Dendritic cell treated with granulocyte-macrophage colony-stimulating factor and Interleukin-4, amounts not matched to agents 40 ng/mL and 50 ng/mL, for 4 days (primary cell): ENCODE measurements around the gene NR1I3.
"Not testable (repeated sequence)": the region's sequence is repeated elsewhere in the genome, so short reads cannot be mapped to it uniquely, and the experiment has no call there.

Experiments used
- H3K27ac Mint-ChIP-seq: one replicate; pipeline ENCODE4 v1.8.0; 2022; ENCODE audit warnings: mild to moderate bottlenecking, mixed read lengths
- H3K27me3 Mint-ChIP-seq: one replicate; pipeline ENCODE4 v1.8.0; 2022; ENCODE audit warnings: mild to moderate bottlenecking, mixed read lengths
- H3K36me3 Mint-ChIP-seq: one replicate; pipeline ENCODE4 v1.8.0; 2022; ENCODE audit warnings: low read depth, mixed read lengths
- H3K4me1 Mint-ChIP-seq: one replicate; pipeline ENCODE4 v1.8.0; 2022; ENCODE audit warnings: low read depth, mixed read lengths
- H3K4me3 Mint-ChIP-seq: one replicate; pipeline ENCODE4 v1.8.0; 2022; ENCODE audit warnings: mild to moderate bottlenecking, moderate library complexity, mixed read lengths
- H3K9me3 Mint-ChIP-seq: one replicate; pipeline ENCODE4 v1.8.0; 2022; ENCODE audit warnings: mixed read lengths
- intact Hi-C: fragments of 100-400 bp; cut with micrococcal nuclease; formaldehyde crosslinking; loops from one replicate; pipeline ENCODE4 v1.15.0; 2022

Gene NR1I3

GRCh38 chr1:161230762-161231161 lies 7.2 kb downstream of the NR1I3 start:
- peaks cover 41% of the 10 kb centered on the region for H3K36me3 Mint-ChIP-seq
- intact Hi-C loops: no loop called here
- peaks cover 4% of the 10 kb centered on the region for H3K27me3 Mint-ChIP-seq
- H3K4me3 Mint-ChIP-seq: no peak overlapping the region
- no peaks in the 10 kb centered on the region for H3K9me3 Mint-ChIP-seq
- peaks cover 29% of the 10 kb centered on the region for H3K4me1 Mint-ChIP-seq
- no peak overlapping the region for H3K27ac Mint-ChIP-seq

- Mint-ChIP-seq H3K36me3 (peaks cover 42% of the 10 kb centered on the region), H3K9me3 (no peaks in the 10 kb centered on the region), H3K4me3 (no peak overlapping the region), H3K27me3 (peaks cover under 1% of the 10 kb centered on the region), H3K27ac (no peak overlapping the region), H3K4me1 (peaks cover 36% of the 10 kb centered on the region)
- intact Hi-C loops: loop anchor here (5.0 kb wide), 2 partner anchors 82 to 137 kb away; partner anchors contain the start of genes CFAP126 and SDHC
Observed at GRCh38 chr1:161229896-161230295, 8.1 kb downstream of the NR1I3 start.

- no peaks in the 10 kb centered on the region for H3K9me3 Mint-ChIP-seq
- H3K4me1 Mint-ChIP-seq: peaks cover 49% of the 10 kb centered on the region
- H3K27ac Mint-ChIP-seq: peak overlapping the region; percentile 94
- peaks cover 54% of the 10 kb centered on the region for H3K36me3 Mint-ChIP-seq
- intact Hi-C loops: loop anchor here (5.0 kb wide), 2 partner anchors 84 to 139 kb away; partner anchors contain the start of genes CFAP126 and SDHC
- H3K27me3 Mint-ChIP-seq: no peaks in the 10 kb centered on the region
- H3K4me3 Mint-ChIP-seq: peak overlapping the region; percentile 61
Observed at GRCh38 chr1:161228032-161228431, 10.0 kb downstream of the NR1I3 start.

- Mint-ChIP-seq H3K27me3 (no peaks in the 10 kb centered on the region), H3K27ac (peak overlapping the region; percentile 94), H3K36me3 (peaks cover 61% of the 10 kb centered on the region), H3K4me1 (peaks cover 55% of the 10 kb centered on the region), H3K4me3 (peak overlapping the region; percentile 61), H3K9me3 (no peaks in the 10 kb centered on the region)
- intact Hi-C loops: loop anchor here (1.0 to 5.0 kb wide), 4 partner anchors 63 to 155 kb away; partner anchors contain the start of genes CFAP126 and SDHC
Observed at GRCh38 chr1:161227196-161227871, 10.7 kb downstream of the NR1I3 start.

GRCh38 chr1:161226759-161227158 lies 11.2 kb downstream of the NR1I3 start:
- Mint-ChIP-seq H3K27ac (peak overlapping the region; percentile 94), H3K9me3 (no peaks in the 10 kb centered on the region), H3K36me3 (peaks cover 66% of the 10 kb centered on the region), H3K4me1 (peaks cover 61% of the 10 kb centered on the region), H3K27me3 (no peaks in the 10 kb centered on the region), H3K4me3 (peak overlapping the region; percentile 100)
- intact Hi-C loops: loop anchor here (1.0 to 5.0 kb wide), 4 partner anchors 64 to 156 kb away; partner anchors contain the start of genes CFAP126 and SDHC

- Mint-ChIP-seq H3K4me3 (peak overlapping the region; percentile 100), H3K36me3 (peaks cover 70% of the 10 kb centered on the region), H3K9me3 (no peaks in the 10 kb centered on the region), H3K27me3 (no peaks in the 10 kb centered on the region), H3K27ac (peak overlapping the region; percentile 94), H3K4me1 (peaks cover 62% of the 10 kb centered on the region)
- intact Hi-C loops: loop anchor here (2.0 to 5.0 kb wide), 3 partner anchors 64 to 141 kb away; partner anchors contain the start of genes CFAP126 and SDHC
Observed at GRCh38 chr1:161226320-161226711, 11.7 kb downstream of the NR1I3 start.

GRCh38 chr1:161225534-161226319 lies 12.3 kb downstream of the NR1I3 start, which contains the start of gene TOMM40L:
Gene TOMM40L, plus strand, starts transcription at chr1:161226060. Its CDS starts 430 bp downstream, at chr1:161226490.
- no peaks in the 10 kb centered on the region for H3K27me3 Mint-ChIP-seq
- H3K4me1 Mint-ChIP-seq: peaks cover 62% of the 10 kb centered on the region
- intact Hi-C loops: loop anchor here (1.0 to 5.0 kb wide), 5 partner anchors 15 to 142 kb away; partner anchors contain the start of genes CFAP126 and SDHC
- H3K9me3 Mint-ChIP-seq: no peaks in the 10 kb centered on the region
- peak within 1 kb of the TSS; percentile 100 for H3K4me3 Mint-ChIP-seq
- peak within 1 kb of the TSS; percentile 94 for H3K27ac Mint-ChIP-seq
- peaks cover 70% of the 10 kb centered on the region for H3K36me3 Mint-ChIP-seq

- Mint-ChIP-seq H3K4me3 (peak overlapping the region; percentile 35), H3K4me1 (peaks cover 62% of the 10 kb centered on the region), H3K36me3 (peaks cover 70% of the 10 kb centered on the region), H3K9me3 (no peaks in the 10 kb centered on the region), H3K27ac (peak overlapping the region; percentile 94), H3K27me3 (no peaks in the 10 kb centered on the region)
- intact Hi-C loops: loop anchor here (1.0 to 5.0 kb wide), 4 partner anchors 14 to 142 kb away; partner anchors contain the start of genes CFAP126 and SDHC
Observed at GRCh38 chr1:161225178-161225533, 12.8 kb downstream of the NR1I3 start.

- peak overlapping the region; percentile 94 for H3K27ac Mint-ChIP-seq
- intact Hi-C loops: loop anchor here (1.0 to 5.0 kb wide), 4 partner anchors 14 to 143 kb away; partner anchors contain the start of genes CFAP126 and SDHC
- not testable (repeated sequence) for H3K27me3 Mint-ChIP-seq, H3K4me3 Mint-ChIP-seq, H3K9me3 Mint-ChIP-seq
- H3K36me3 Mint-ChIP-seq: peaks cover 70% of the 10 kb centered on the region
- peaks cover 67% of the 10 kb centered on the region for H3K4me1 Mint-ChIP-seq
Observed at GRCh38 chr1:161224695-161225087, 13.3 kb downstream of the NR1I3 start.

GRCh38 chr1:161223805-161224694 lies 14.0 kb downstream of the NR1I3 start:
- Mint-ChIP-seq H3K36me3 (peaks cover 70% of the 10 kb centered on the region), H3K9me3 (no peaks in the 10 kb centered on the region), H3K4me3 (no peak overlapping the region), H3K4me1 (peaks cover 74% of the 10 kb centered on the region), H3K27me3 (no peaks in the 10 kb centered on the region), H3K27ac (peak overlapping the region; percentile 37)
- intact Hi-C loops: loop anchor here (2.0 kb wide), 1 partner anchor 13 kb away; no protein-coding TSS in a partner anchor

- H3K4me1 Mint-ChIP-seq: peaks cover 77% of the 10 kb centered on the region
Observed at GRCh38 chr1:161222175-161223019, 15.6 kb downstream of the NR1I3 start.

GRCh38 chr1:161220002-161220401 lies 18.0 kb downstream of the NR1I3 start:
- peaks cover 65% of the 10 kb centered on the region for H3K4me1 Mint-ChIP-seq

More at GRCh38 chr1:161222175-161223019, 15.6 kb downstream of the NR1I3 start:
- Mint-ChIP-seq H3K36me3 (peaks cover 73% of the 10 kb centered on the region), H3K27me3 (no peaks in the 10 kb centered on the region), H3K9me3 (no peaks in the 10 kb centered on the region), H3K4me3 (no peak overlapping the region), H3K27ac (peak overlapping the region; percentile 37)
- intact Hi-C loops: no loop called here

More at GRCh38 chr1:161220002-161220401, 18.0 kb downstream of the NR1I3 start:
- Mint-ChIP-seq H3K4me3 (no peak overlapping the region), H3K27me3 (no peaks in the 10 kb centered on the region), H3K27ac (no peak overlapping the region), H3K36me3 (peaks cover 83% of the 10 kb centered on the region), H3K9me3 (no peaks in the 10 kb centered on the region)
- intact Hi-C loops: no loop called here
